GM19438 (cell line): ENCODE measurements around the gene SEC61A2.
A peak's percentile ranks its signal among the peaks of the same experiment; 100 is the strongest.
"Not testable (repeated sequence)": the region's sequence is repeated elsewhere in the genome, so short reads cannot be mapped to it uniquely, and the experiment has no call there.

Experiments
- ATAC-seq: cut with Tn5 transposase; IDR thresholded peaks from one replicate; pipeline ENCODE4 v1.9.1; 2021; ENCODE audit warnings: low read depth; ENCODE audit not compliant: unreplicated experiment

The SEC61A2 gene

DNA sequence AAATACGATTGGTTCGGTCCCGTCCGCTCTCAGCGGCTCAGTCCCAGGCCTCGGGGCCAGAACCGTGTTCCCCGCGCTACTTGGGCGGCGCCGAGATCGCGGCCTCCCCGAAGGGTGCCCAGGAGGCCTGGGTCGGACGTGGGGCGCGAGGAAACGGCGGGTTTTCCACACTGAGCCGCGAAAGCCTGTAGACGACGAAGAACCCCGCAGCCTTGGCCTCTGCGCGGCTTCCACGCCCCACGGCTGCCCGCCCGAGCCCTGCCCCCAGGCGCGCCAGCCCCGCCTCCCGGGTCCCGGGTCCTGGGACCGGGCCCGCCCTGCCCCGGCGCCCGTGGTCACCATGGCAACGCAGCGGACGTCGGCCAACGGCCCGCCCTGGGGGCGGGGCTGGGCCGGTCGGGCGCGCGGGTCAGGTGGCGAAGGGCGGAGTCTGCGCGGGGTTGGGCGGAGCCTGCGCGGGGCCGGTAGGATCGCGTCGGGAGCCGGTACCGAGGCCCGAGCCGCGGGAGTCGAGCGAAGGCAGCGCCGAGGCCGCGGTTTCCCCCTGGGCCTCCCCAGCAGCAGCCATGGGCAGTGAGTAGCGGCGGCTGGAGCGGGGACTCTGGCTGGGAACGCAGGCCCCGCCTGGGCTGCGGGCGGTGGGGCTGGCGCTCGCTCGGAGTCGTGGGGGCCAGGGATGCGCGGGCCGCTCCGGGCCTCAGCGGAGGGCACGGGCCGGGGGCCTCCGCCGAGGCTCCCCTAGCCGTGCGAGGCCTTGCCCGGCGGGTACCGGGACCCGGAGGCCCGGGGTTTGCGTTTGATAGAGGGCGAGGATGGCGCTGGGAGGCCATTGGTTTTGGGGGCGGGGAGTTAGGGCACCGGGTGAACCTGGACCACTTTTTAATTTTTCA lies at the start of gene SEC61A2:
SEC61A2 (plus strand) TSS at position 456 of the 890 bp plus-strand sequence; CDS start at position 567, 111 bp downstream.
- peak; percentile 87 for ATAC-seq

DNA sequence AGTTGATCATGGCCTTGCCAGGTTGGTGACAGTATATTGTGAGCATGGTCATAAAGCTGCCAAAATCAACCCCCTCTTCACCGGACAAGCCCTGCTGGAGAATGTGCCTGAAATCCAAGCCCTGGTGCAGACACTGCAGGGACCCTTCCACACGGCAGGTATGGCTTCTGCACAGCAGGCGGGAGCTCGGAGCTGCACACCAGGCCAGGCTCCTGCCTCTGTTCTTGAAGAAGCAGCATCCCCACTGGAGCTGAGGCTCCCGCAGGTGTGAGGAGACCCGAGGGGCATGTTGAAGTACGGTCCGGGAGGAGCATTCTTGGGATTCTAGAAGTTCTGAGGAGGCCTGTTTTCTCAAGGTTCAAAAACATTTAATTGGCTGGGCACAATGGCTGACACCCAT lies 48.0 kb upstream of the SEC61A2 start:
- ATAC-seq = no peak

DNA sequence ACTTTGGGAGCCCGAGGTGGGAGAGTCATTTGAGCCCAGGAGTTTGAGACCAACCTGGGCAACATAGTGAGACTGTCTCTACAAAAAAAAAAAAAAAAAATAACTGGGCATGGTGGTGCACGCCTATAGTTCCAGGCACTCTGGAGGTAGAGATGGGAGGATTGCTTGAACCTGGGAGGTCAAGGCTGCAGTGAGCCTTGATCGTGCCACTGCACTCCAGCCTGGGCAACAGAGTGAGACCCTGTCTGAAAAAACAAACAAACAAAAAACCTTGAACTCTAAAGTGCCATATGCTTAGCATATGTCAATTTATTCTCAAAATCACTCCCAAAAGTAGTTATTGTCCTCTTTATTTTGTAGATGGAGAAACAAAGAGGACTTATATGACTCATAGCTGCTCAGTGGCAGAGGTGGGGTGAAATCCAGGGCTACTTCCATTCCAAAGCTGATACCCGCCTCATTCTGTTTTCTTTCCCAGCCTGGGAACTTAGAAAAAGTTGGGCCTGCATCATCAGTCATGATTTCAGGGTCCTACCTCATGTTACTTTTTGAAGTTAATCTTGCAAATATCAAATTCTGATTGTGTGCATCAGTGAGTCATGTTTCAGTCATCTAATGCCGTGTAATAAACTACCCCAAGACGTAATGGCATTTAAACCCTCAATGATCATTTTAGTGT lies 47.5 kb upstream of the SEC61A2 start:
- ATAC-seq = no peak

DNA sequence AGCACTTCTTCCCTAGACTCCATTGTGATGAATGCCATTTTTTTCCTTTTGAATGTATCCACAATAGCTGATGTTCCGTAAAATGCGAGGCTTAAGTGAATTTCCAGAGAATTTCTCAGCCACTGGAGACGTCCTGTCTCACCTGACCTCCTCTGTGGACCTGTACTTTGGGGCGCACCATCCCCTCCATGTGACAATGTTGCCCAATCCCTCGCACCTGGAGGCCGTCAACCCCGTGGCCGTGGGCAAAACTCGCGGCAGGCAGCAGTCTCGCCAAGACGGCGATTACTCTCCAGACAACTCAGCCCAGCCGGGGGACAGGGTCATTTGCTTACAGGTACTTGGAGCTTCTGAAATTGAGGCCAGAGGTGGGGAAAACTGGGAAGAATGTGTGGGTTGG lies 40.6 kb upstream of the SEC61A2 start:
- ATAC-seq = no peak

- ATAC-seq = no peak
These were observed 38.1 kb upstream of the SEC61A2 start for GRCh38 chr10:12091421-12091820.

DNA sequence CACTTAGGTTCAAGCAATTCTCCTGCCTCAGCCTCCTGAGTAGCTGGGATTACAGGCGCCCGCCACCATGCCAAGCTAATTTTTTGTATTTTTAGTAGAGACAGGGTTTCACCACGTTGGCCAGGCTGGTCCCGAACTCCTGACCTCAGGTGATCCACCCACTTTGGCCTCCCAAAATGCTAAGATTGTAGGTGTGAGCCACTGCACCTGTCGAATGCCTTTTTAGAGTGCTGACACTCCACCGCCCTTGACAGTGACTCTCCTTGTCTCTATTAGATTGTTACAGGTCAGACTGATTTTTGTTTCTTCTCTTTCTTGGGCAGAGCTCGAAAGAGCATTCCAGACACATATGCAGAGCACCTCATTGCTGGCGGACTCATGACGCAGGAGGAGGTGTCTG lies 32.1 kb upstream of the SEC61A2 start:
- ATAC-seq = not testable (repeated sequence)

DNA sequence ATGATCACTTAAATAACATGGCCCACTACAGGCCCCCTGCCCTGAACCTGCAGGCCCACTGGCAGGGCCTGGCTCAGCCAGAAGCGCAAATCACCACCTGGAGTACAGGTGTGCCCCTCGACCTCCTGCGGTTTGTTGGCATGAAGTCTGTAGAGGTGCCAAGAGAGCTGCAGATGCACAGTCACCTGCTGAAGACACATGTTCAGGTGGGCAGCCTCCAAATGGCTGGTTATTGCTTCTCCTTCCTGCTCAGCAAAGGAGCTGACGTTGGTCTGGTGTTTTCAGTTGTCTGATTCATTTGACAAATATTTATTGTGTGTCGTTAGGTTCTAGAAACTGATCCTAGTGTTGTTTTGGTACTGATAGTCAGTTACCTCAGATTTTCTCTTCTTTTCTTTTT lies 31.7 kb upstream of the SEC61A2 start:
- no peak for ATAC-seq

DNA sequence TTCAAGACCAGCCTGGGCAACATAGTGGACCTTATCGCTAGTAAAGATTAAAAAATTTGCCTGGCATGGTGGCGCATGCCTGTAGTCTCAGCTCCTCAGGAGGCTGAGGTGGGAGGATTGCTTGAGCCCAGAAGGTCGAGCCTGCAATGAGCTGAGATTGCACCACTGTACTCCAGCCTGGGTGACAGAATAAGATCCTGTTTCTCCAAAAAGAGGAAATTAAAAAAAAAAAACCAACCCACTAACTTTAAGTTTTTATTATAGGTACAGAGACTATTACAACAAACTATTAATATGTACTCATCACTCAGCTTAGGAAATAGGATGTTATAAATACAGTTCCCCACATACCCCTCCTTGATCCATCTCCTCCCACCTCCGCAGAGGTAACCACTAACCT lies 30.5 kb upstream of the SEC61A2 start:
- no peak for ATAC-seq

DNA sequence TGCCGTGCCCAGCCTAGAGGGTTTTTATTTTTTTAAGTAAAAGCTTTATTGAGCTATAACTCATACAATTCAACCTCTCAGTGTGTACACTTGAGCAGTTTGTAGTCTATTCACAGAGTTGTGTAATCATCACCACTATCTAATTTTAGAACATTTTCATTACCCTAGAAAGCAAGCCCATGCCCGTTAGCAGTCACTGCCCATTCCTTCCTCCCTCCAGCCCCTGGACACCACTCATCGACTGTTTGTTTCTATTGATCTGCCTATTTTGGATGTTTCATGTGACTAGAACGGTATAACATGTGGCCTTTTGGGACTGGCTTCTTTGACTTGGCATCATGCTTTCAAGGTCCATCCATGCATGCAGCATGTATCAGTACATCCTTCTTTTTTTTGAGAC lies 25.7 kb upstream of the SEC61A2 start:
- no peak for ATAC-seq

GRCh38 chr10:12107781-12108180 lies 21.7 kb upstream of the SEC61A2 start:
- no peak for ATAC-seq

DNA sequence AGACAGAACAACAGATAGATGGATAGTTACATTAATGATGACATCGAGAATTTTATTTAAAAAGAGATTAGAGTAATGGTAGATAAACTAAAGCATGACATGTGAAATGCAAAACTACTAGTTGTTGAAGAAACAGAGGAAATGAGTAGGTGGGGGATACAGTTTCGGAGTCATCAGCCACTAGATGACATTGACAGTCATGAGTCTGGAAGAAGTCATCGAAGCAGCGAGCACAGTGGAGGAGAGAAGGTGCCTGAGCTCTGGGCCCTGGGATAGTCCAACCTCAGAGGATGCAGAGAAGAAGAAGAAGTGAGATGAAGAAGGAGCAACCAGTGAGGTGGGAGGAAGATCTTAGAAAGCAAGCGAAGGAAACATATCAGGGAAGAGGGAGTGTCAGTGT lies 20.2 kb upstream of the SEC61A2 start:
- no peak for ATAC-seq

GRCh38 chr10:12111528-12111927 lies 17.9 kb upstream of the SEC61A2 start:
- no peak for ATAC-seq

DNA sequence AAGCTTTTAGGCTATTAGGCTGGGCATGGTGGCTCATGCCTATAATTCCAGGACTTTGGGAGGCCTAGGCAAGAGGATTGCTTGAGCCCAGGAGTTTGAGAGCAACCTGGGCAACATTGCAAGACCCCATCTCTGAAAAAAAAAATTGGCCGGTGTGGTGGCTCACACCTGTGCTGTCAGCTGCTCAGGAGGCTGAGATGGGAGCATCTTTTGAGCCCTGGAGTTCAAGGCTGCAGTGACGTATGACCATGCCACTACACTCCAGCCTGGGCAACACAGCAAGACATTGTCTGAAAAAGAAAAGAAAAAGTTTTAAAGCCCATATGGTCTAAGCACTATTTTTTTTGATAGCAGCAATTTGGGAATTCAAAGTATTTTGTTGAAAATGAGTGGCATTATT lies 15.8 kb upstream of the SEC61A2 start:
- ATAC-seq = no peak

- ATAC-seq = no peak
These were observed 7.8 kb upstream of the SEC61A2 start for GRCh38 chr10:12121673-12122072.

- peak; percentile 46 for ATAC-seq
These were observed 878 bp downstream of the SEC61A2 start for GRCh38 chr10:12130237-12130872.

DNA sequence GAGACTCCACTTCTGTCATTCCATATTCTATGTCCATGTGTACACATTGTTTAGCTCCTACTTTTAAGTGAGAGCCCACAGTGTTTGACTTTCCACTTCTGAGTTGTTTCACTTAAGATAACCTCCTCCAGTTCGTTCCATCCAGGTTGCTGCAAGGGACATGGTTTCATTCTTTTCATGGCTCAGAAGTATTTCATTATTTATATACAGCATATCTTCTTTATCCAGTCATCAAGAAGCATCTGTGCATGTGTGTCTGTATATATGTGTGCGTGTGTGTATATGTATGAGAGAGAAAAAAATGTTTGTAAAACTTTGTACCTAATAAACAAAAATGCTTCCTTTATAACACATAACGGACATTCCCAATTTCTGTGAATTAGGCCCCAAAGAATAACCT lies 6.2 kb downstream of the SEC61A2 start:
- no peak for ATAC-seq

GRCh38 chr10:12140038-12140437 lies 10.6 kb downstream of the SEC61A2 start:
- ATAC-seq = no peak

- no peak for ATAC-seq
These were observed 15.1 kb downstream of the SEC61A2 start for GRCh38 chr10:12144538-12144937.

DNA sequence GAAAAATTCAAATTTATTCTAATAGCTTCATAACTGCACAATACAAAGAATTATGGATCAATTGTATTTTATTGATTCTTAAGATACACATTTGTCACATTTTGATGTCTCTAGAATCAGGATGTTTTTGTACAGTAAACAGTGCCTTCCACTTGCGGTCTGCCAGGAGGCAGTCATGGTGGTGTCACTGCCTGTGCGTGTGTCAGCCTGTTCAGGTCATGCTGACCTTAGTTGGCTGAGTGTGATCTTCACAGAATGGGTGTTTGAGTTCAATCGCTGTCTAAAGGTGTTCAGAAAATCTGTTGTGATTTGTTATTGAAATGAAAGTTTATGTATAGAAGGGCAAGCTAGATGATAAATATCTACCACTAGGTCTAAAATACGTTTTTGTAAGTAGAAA lies 20.7 kb downstream of the SEC61A2 start:
- no peak for ATAC-seq

- ATAC-seq = no peak
These were observed 25.0 kb downstream of the SEC61A2 start for GRCh38 chr10:12154516-12154915.

DNA sequence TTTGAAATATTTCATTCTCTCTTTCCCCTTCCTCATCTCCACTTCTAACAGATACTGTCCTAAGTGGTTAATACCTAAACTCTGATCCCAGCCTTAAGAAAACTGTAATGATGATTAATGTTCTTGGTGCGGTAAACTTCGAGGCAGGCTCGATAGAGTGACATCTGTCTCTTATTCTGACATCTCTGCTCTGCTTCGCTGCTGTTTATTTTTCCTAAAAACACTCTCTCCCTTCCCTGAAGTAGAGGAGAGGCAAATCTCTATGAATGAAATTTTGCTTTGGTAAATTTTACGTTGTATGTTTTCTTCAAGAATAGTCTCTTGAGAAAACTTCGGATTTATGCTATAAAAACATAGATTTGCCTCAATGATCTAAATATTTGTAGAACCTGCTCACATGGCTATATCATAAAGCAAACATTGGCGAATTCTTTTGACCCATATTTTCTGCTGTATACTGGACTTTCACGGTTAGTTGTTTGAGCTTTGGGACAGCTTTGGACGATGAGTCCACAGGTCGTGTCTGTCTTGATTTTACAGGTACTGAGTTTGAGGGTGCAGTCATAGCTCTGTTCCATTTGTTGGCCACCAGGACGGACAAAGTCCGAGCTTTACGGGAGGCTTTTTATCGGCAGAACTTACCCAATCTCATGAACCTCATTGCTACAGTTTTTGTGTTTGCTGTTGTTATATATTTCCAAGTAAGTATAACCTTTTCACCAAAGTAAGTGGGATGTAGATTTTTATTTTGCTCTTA lies 27.1 kb downstream of the SEC61A2 start:
- ATAC-seq = no peak
